ENCODE measurements around the gene ANKRD55.

ANKRD55 gene

DNA sequence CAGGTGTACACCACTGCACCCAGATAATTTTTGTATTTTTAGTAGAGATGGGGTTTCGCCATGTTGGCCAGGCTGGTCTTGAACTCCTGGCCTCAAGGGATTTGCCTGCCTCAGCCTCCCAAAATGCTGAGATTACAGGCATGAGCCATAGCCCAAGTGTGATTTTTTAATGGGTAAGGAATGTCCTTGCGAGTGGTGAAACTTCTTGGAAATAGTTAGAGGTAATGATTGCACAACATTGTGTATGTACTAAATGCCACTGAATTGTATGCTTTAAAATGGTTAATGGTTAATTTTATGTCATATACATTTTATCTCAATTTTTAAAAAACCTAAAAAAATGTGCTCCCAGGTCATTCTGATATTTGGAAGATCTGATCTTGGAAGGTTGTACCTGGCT lies 178.5 kb downstream of the ANKRD55 start:
- H3K4me3 ChIP-seq (ENCODE audit: low read depth, low read length), result no peak overlapping the region

DNA sequence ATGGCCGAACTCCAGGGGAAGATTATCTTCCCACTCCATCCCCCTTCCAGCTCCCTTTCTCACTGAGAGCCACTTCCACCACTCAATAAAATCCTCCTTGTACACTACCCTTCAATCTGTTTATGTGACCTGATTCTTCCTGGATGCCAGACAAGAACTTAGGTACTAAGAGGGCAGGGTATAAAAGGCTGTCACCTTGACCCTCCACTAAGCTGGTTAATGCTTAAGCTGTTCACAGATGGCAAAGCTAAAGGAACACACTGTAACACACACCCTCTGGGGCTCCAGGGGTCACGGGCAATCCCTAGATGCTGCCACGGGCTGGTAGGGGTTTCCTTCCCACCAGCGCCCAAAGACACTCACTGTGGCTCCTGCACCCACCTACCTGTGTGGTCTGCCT lies 179.8 kb downstream of the ANKRD55 start:
- no peak overlapping the region for H3K4me3 ChIP-seq (ENCODE audit: low read depth, low read length)

DNA sequence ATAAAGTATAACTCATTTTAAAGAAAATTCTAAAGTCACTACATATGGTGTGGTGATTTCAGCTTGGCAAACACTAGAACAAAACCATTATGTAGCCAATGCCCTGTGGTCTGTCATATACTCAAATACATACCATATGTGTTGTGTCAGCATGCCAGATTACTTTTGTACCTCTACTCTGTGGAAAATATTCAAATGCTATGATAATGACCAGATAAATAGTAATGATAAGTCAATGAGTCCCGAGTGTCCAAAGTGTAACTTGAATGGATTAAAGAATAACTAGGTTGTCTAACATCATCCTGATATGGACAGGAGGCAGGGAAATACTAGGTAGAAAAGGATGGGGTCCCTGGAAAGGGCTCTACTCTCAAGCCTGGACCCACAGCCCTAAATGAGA lies 180.4 kb downstream of the ANKRD55 start:
- no peak overlapping the region for H3K4me3 ChIP-seq (ENCODE audit: low read depth, low read length)

DNA sequence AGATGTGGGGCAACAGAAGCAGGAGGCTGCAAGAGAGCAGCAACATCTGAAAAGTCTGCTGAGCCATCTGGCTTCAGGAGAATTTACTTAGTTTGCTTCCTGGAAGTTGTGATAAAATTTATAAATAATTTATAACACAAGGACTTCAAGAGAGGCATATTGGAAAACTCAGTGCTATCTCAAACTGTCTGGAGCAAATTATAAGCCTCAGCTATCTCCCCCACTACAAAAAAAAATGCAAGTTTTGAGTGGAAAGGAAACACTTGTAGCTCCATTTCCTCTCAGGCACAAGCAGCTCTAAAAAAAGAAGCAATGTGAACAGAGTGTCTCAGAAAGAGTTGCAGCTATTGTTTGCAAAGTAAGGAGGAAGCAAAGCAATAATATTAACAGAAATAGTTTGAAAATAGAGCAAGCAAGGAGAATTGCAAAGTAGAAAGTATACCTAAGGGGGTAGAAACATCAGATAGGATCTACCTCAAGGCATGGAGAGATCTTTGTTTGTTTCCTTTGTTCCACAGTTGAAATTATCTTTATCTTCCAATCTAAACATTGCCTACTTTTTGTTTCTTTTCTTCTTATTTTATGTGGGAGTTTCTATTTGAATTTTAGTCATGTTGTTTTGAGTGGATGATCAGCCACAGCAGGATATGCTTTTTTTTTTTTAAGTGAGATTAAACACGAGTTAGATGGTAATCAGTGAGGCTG lies 182.4 kb downstream of the ANKRD55 start:
- H3K4me3 ChIP-seq (ENCODE audit: low read depth, low read length), result no peak overlapping the region
